ENCODE measurements around the gene JPH2.

Gene JPH2

DNA sequence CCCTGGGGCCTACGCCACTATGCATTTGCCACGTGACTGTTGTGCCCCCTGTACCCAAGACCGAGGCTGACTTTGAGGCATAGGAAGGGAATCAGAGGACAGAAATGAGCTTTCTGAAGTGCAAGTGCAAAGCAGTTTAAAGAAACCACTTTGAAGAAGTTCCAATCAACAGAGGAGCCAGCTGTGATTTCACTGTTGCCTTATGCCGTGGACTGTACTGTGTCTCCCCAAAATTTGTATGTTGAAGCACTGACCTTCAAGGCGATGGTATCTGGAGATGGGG is 111.1 kb downstream of the JPH2 start:
- no peak for DNase-seq (ENCODE audit: low read depth, low spot score)
- Histone ChIP-seq H3K4me3 (ENCODE audit: low read length) (no peak overlapping the region), H3K27me3 (ENCODE audit: control insufficient read depth, insufficient read depth, low read length) (no peaks in the 10 kb centered on the region), H3K4me1 (ENCODE audit: control insufficient read depth, insufficient read depth, low read length) (no peaks in the 10 kb centered on the region; the same call in 1 of the 2 replicates), H3K27ac (ENCODE audit: low read length) (no peak overlapping the region), H3K9me3 (ENCODE audit: control insufficient read depth, insufficient read depth, low read length) (no peaks in the 10 kb centered on the region), H3K36me3 (ENCODE audit: control insufficient read depth, insufficient read depth, low read length) (no peaks in the 10 kb centered on the region)
- WGBS (ENCODE audit: insufficient coverage, insufficient read length) = no CpG with 5 or more reads among the region's 5 CpGs

DNA sequence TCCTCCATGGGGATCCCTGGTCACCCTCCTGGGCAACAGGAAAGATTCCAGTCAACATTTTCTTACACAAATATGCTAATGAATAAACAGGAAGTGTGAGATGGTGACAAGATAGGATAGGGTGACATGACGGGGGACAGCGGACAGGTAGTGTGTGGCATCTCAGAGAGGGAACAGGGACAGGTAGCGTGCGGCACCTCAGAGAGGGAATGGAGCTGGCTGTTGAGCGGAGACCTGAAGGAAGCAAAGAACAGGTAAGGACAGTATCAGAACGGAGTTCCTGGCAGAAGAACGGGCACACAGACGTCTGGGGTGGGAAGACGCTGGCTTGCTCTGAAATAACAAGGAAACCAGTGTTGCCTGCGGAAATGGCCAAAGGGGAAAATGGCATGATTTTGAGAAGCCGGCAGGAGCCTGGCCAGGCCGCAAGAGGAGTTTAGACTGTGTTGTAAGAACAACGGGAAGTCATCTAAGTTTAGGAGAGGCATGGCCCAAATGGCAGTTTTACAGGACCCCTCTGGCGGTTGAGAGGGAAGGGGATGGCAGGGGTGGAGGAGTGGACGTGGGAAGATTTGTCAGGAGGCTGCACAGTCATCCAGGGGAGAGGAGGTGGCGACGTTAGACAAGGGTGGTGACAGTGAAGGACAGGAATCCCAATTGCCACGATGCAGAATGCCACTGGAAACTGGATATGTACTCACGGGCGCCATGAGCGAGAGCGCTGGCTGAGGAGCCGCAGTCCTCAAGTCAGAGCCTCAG is 111.6 kb downstream of the JPH2 start:
- H3K4me3 ChIP-seq (ENCODE audit: low read length) = no peak overlapping the region
- WGBS (ENCODE audit: insufficient coverage, insufficient read length) = no CpG with 5 or more reads among the region's 23 CpGs
- no peaks in the 10 kb centered on the region; the same call in 1 of the 2 replicates for H3K4me1 ChIP-seq (ENCODE audit: control insufficient read depth, insufficient read depth, low read length)
- H3K9me3 ChIP-seq (ENCODE audit: control insufficient read depth, insufficient read depth, low read length) = no peaks in the 10 kb centered on the region
- DNase-seq (ENCODE audit: low read depth, low spot score) = no peak
- no peaks in the 10 kb centered on the region for H3K27me3 ChIP-seq (ENCODE audit: control insufficient read depth, insufficient read depth, low read length)
- no peaks in the 10 kb centered on the region for H3K36me3 ChIP-seq (ENCODE audit: control insufficient read depth, insufficient read depth, low read length)
- no peak overlapping the region for H3K27ac ChIP-seq (ENCODE audit: low read length)

DNA sequence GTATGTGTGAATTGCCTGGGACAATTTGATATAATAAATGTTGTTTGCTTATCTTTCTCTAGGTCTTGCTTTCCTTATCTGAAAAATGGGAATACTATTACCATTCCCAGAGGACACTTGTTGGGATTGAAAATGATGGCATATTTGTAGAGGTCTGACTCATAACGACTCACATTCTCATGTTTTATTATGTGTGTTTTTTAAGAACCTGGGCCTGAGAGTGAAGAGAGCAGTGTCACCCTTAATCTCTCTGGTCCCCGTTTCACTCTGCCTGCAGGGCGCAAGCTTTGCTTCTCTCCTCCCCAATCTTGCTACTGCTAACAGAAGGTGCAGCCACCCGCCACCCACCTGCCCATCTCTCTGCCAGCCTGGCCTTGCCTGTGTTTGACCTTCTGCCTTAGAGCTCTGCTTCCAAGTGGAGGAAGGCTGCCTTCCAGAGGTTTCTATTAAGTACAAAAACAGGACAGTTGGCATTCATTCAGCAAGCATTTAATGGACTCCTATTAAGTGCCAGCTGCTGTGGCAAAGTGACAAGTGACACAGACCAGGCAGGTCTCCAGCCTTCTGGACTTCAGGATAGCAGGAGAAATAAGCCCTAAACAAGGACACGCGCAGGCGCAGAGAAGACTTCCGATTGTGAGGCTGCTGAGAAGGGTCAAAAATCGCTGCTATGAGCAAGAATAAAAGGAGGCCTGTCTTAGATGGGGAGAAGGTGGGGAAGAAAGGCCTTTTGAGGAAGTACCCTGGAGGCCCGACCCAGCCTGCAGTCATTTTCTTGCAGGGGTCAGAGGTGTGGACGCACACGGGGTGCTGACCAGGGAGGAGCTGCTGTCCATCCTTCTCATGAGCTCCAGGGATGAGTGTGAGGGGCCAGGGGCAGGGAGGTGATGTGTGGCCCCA is 112.5 kb downstream of the JPH2 start:
- DNase-seq (ENCODE audit: low read depth, low spot score) = no peak
- Histone ChIP-seq H3K27ac (ENCODE audit: low read length) (no peak overlapping the region), H3K9me3 (ENCODE audit: control insufficient read depth, insufficient read depth, low read length) (no peaks in the 10 kb centered on the region), H3K36me3 (ENCODE audit: control insufficient read depth, insufficient read depth, low read length) (no peaks in the 10 kb centered on the region), H3K27me3 (ENCODE audit: control insufficient read depth, insufficient read depth, low read length) (no peaks in the 10 kb centered on the region), H3K4me1 (ENCODE audit: control insufficient read depth, insufficient read depth, low read length) (no peaks in the 10 kb centered on the region; the same call in 1 of the 2 replicates), H3K4me3 (ENCODE audit: low read length) (no peak overlapping the region)
- WGBS (ENCODE audit: insufficient coverage, insufficient read length) = no CpG with 5 or more reads among the region's 12 CpGs

DNA sequence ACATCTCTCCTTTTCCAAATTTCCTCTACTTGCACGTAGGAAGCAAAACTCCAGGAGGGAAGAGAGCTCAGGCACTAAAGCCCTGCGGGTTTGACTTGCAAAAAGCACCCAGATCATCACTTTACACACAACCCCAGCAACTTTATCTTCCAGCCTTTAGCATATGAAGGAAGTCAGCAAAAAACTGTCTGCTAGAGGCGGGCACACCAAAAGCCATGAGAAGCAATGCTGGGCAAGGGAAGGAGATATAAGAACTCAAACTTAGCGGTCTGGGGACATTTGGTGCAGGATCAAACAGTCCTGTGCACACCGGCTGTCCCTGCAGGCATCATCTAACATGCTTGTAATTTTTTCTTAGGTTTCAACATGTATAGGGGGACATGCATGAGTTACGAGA is 113.3 kb downstream of the JPH2 start:
- H3K4me3 ChIP-seq (ENCODE audit: low read length) = no peak overlapping the region
- H3K36me3 ChIP-seq (ENCODE audit: control insufficient read depth, insufficient read depth, low read length) = no peaks in the 10 kb centered on the region
- no peak for DNase-seq (ENCODE audit: low read depth, low spot score)
- no peak overlapping the region for H3K27ac ChIP-seq (ENCODE audit: low read length)
- no peaks in the 10 kb centered on the region for H3K9me3 ChIP-seq (ENCODE audit: control insufficient read depth, insufficient read depth, low read length)
- WGBS (ENCODE audit: insufficient coverage, insufficient read length) = no CpG with 5 or more reads among the region's 6 CpGs
- no peaks in the 10 kb centered on the region for H3K27me3 ChIP-seq (ENCODE audit: control insufficient read depth, insufficient read depth, low read length)
- no peaks in the 10 kb centered on the region; the same call in 1 of the 2 replicates for H3K4me1 ChIP-seq (ENCODE audit: control insufficient read depth, insufficient read depth, low read length)

DNA sequence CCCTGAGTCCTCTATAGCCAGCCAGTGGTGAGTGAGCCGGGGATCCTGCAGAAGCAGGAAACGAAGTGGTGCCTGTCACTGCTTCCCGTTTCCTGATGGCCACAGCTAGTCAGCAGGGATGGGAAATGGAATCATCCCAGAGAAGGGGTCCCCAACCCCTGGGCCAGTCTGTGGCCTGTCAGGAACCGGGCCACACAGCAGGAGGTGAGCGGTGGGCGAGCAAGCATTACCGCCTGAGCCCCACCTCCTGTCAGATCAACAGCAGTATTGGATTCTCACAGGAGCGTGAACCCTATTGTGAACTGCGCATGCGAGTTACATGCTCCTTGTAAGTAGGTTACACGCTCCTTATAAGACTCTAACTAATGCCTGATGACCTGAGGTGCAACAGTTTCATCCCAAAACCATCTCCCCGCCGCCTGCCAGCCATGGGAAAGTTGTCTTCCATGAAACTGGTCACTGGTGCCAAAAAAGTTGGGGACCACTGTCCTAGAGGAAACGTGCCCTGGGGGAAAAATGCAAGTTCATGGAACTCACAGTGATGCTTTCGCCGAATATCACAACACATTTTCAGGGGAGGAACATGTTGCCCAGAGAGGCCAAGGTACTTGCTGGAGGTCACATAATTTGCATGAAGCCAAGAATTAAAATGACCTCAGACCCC is 113.8 kb downstream of the JPH2 start:
- no peak for DNase-seq (ENCODE audit: low read depth, low spot score)
- WGBS (ENCODE audit: insufficient coverage, insufficient read length) = no CpG with 5 or more reads among the region's 16 CpGs
- no peak overlapping the region for H3K27ac ChIP-seq (ENCODE audit: low read length)

DNA sequence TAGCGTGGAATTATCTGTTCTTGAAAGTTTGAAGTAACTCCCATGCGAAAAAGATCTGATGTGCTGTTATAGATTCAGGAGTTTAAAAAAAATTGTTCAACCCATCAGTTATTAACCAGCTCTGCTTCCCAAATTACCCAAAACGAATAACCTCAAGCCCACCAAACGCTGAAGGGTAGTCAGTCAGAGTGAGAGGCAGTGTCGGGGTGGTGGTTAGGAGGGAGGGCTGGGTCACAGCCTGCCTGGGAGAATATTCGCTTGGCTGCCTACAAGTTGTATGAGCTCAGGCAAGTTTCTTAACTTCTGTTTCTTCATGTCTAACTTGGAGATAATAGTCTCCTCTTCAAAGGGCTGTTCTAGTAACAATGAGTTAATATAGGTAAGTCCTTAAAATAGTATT is 114.6 kb downstream of the JPH2 start:
- Histone ChIP-seq H3K4me3 (ENCODE audit: low read length) (no peak overlapping the region), H3K36me3 (ENCODE audit: control insufficient read depth, insufficient read depth, low read length) (no peaks in the 10 kb centered on the region), H3K4me1 (ENCODE audit: control insufficient read depth, insufficient read depth, low read length) (no peaks in the 10 kb centered on the region; the same call in 1 of the 2 replicates), H3K27me3 (ENCODE audit: control insufficient read depth, insufficient read depth, low read length) (no peaks in the 10 kb centered on the region), H3K27ac (ENCODE audit: low read length) (no peak overlapping the region), H3K9me3 (ENCODE audit: control insufficient read depth, insufficient read depth, low read length) (no peaks in the 10 kb centered on the region)
- DNase-seq (ENCODE audit: low read depth, low spot score) = no peak
- WGBS (ENCODE audit: insufficient coverage, insufficient read length) = no CpG with 5 or more reads among the region's 6 CpGs

More for the DNA sequence above, 113.8 kb downstream of the JPH2 start:
- H3K36me3 ChIP-seq (ENCODE audit: control insufficient read depth, insufficient read depth, low read length) = no peaks in the 10 kb centered on the region
- no peak overlapping the region for H3K4me3 ChIP-seq (ENCODE audit: low read length)
- H3K4me1 ChIP-seq (ENCODE audit: control insufficient read depth, insufficient read depth, low read length) = no peaks in the 10 kb centered on the region; the same call in 1 of the 2 replicates
- no peaks in the 10 kb centered on the region for H3K9me3 ChIP-seq (ENCODE audit: control insufficient read depth, insufficient read depth, low read length)
- H3K27me3 ChIP-seq (ENCODE audit: control insufficient read depth, insufficient read depth, low read length) = no peaks in the 10 kb centered on the region

DNA sequence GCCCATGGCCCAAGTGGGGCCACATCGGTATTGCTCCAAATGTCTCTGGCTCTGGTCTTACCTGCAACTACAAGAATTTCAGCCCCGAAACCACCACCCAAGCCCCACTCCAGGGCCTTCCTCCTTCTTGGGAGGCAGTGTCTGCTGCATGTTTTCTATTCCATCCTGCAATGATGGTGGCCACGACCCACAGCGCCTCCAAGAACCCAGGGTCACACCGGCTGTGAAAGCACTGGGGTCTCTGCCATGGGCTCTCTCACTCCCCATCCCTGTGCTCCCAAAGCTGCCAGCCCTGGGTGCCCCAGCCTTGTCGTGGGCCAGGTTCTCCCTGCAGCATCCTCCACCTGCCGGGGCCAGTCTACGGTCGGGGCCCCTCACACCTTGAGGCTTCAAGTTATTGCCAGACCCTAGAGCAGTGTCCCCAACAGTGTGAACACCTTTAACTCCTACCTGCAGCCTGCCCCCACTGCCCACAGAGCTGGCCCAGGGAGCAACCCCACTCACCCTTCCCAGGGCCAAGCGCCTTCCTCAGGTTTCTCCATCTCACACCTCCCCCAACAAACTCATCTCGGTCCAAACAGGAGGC is 115.4 kb downstream of the JPH2 start:
- WGBS (ENCODE audit: insufficient coverage, insufficient read length) = no CpG with 5 or more reads among the region's 11 CpGs
- H3K4me3 ChIP-seq (ENCODE audit: low read length) = no peak overlapping the region
- H3K4me1 ChIP-seq (ENCODE audit: control insufficient read depth, insufficient read depth, low read length) = no peaks in the 10 kb centered on the region; the same call in 1 of the 2 replicates
- no peaks in the 10 kb centered on the region for H3K27me3 ChIP-seq (ENCODE audit: control insufficient read depth, insufficient read depth, low read length)
- no peak overlapping the region for H3K27ac ChIP-seq (ENCODE audit: low read length)
- no peaks in the 10 kb centered on the region for H3K36me3 ChIP-seq (ENCODE audit: control insufficient read depth, insufficient read depth, low read length)
- no peaks in the 10 kb centered on the region for H3K9me3 ChIP-seq (ENCODE audit: control insufficient read depth, insufficient read depth, low read length)
- no peak for DNase-seq (ENCODE audit: low read depth, low spot score)

DNA sequence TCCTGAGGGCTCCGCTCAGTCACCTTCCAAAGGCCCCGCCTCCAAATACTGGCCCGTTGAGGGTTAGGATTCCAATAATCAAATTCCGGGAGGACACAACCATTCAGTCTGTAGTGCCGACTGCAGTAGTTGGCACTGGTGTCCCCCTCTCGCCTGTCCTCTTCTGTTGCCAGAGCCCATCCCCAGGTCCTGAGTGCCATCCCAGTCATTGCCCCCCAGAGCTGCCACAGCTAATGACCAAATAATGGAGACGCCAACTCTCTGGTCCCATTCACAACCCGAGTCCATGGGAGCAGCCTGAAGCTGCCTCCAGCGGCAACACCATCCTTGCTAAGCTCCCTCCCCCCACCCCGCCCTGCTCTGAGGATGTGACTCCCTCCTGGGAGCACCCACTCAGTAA is 115.9 kb downstream of the JPH2 start:
- Histone ChIP-seq H3K36me3 (ENCODE audit: control insufficient read depth, insufficient read depth, low read length) (no peaks in the 10 kb centered on the region), H3K27me3 (ENCODE audit: control insufficient read depth, insufficient read depth, low read length) (no peaks in the 10 kb centered on the region), H3K9me3 (ENCODE audit: control insufficient read depth, insufficient read depth, low read length) (no peaks in the 10 kb centered on the region), H3K4me3 (ENCODE audit: low read length) (no peak overlapping the region), H3K27ac (ENCODE audit: low read length) (no peak overlapping the region), H3K4me1 (ENCODE audit: control insufficient read depth, insufficient read depth, low read length) (no peaks in the 10 kb centered on the region; the same call in 1 of the 2 replicates)
- no peak for DNase-seq (ENCODE audit: low read depth, low spot score)
- WGBS (ENCODE audit: insufficient coverage, insufficient read length) = no CpG with 5 or more reads among the region's 10 CpGs

DNA sequence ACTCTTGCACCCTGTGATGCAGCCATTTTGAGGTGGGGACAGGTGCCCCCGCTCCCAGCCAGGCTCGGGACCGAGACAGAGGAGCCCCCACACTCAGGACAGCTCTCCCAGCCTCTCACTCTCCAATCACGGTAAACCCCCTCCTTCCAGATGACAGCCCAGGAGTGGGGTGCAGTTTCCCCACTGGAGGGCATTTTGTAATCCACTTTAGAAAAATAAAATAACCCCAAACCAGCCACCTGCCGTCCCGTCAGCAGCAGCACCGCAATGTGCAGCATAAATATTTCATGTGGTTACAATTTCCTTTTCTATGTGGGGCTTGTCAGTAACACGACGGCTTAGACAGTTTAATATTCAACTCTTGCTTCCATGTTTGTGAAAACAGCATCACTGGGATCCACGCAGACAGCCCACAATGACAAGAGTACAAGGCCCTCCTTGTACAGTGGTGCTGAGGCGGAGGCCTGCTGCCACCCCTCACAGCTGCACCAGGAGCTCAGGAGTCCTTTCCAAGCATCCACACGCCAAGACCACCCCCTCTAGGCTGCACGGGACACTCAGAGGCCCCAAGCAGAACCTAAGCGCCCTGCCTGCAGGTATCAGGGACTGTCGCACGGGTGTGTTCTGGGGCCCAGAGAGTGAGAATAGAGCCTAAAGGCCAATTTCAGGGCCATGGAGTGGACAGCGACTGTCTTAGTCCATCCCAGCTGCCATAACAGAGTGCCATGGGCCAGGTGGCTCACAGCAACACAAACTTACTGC is 116.7 kb downstream of the JPH2 start:
- Histone ChIP-seq H3K4me3 (ENCODE audit: low read length) (no peak overlapping the region), H3K27me3 (ENCODE audit: control insufficient read depth, insufficient read depth, low read length) (no peaks in the 10 kb centered on the region), H3K4me1 (ENCODE audit: control insufficient read depth, insufficient read depth, low read length) (no peaks in the 10 kb centered on the region; the same call in 1 of the 2 replicates), H3K36me3 (ENCODE audit: control insufficient read depth, insufficient read depth, low read length) (no peaks in the 10 kb centered on the region), H3K9me3 (ENCODE audit: control insufficient read depth, insufficient read depth, low read length) (no peaks in the 10 kb centered on the region), H3K27ac (ENCODE audit: low read length) (no peak overlapping the region)
- WGBS (ENCODE audit: insufficient coverage, insufficient read length) = no CpG with 5 or more reads among the region's 17 CpGs
- no peak for DNase-seq (ENCODE audit: low read depth, low spot score)
